Right lobe of liver (tissue), 6 donors: ENCODE measurements around the gene MFSD6. TPM values are rescaled to one million over a fixed set of nuclear protein-coding genes. Genes with fewer than 3 reads are reported as not detected.

Source experiments
- ATAC-seq, 4 donors: fragments of 200-7000 bp; cut with Tn5 transposase; one replicate each; pipeline ENCODE4 v1.9.1; 2020; ENCODE audit warnings: mild to moderate bottlenecking in 4 of 4, moderate library complexity in 4 of 4
- DNase-seq, 3 donors: peaks; one replicate each; pipeline ENCODE4 v3.0.0-alpha.2; 2020
- H3K27ac ChIP-seq, 3 donors: fragments of 200-600 bp; one replicate each; pipeline ENCODE4 v1.8.0; 2022
- H3K27me3 ChIP-seq, 2 donors: fragments of 200-600 bp; one replicate each; pipeline ENCODE4 v1.8.0; 2022
- H3K36me3 ChIP-seq, 4 donors: fragments of 200-600 bp; sonication (generic) in 1 of 4; one replicate each; pipeline versions ENCODE4 v1.5.1 to v1.8.0; 2017 to 2022; ENCODE audit warnings: control low read depth in 1 of 4
- H3K4me1 ChIP-seq, 4 donors: fragments of 200-600 bp; sonication (generic) in 1 of 4; one replicate each; pipeline versions ENCODE4 v1.5.1 to v1.8.0; 2017 to 2022; ENCODE audit warnings: control low read depth in 1 of 4
- H3K4me3 ChIP-seq, 3 donors: fragments of 200-600 bp; one replicate each; pipeline ENCODE4 v1.8.0; 2022
- H3K9me3 ChIP-seq, 4 donors: fragments of 200-600 bp; sonication (generic) in 1 of 4; one replicate each; pipeline versions ENCODE4 v1.5.1 to v1.8.0; 2017 to 2022; ENCODE audit warnings: control low read depth in 1 of 4
- CTCF ChIP-seq, 4 donors: fragments of 200-600 bp in 3 of 4; fragments of 450-650 bp in 1 of 4; IDR thresholded peaks; one replicate each; pipeline versions ENCODE4 v1.5.1 to v1.8.0; 2016 to 2022; ENCODE audit warnings: antibody characterized with exemption in 4 of 4, mild to moderate bottlenecking in 2 of 4
- POLR2A ChIP-seq: fragments of 450-650 bp; IDR thresholded peaks from one replicate; pipeline ENCODE4 v1.6.1; 2017; ENCODE audit warnings: antibody characterized with exemption, mild to moderate bottlenecking
- WGBS: methylation state at CpG from one replicate; pipeline ENCODE4 v1.1.6; 2018; ENCODE audit warnings: low coverage, low lambda C conversion rate; ENCODE audit not compliant: insufficient coverage; ENCODE audit errors: missing lambda C conversion rate; 5-methylcytosine and 5-hydroxymethylcytosine counted together
- intact Hi-C, 2 donors: fragments of 100-400 bp; cut with DNase I; formaldehyde crosslinking; loops; one replicate each; pipeline versions ENCODE4 v1.11.2 to v1.14.1; 2022
- total RNA-seq, 6 experiments: library from RNA; depleted of rRNA in 2 of 6; stranded (reverse); fragments of >200 nt in 2 of 6; fragmentation: NEBNext Ultra II Directional in 3 of 6; extraction: Animal tissue kit (Norgen Biotek cat#: 25700) in 3 of 6; gene quantifications; one replicate each; pipeline versions ENCODE4 v1.1.0 to v1.2.4, GENCODE V29; 2016 to 2023
- donor health status: DM: no; HTN: yes; CAD: no.
- donor health status: DM: no; HTN: no; CAD: no.
- donor health status: DM: no; HTN: no; CAD: no.
- donor health status: DM: no; HTN: yes; CAD: no.
- donor health status: DM: no; HTN: yes; CAD: no.

The MFSD6 gene
- total RNA-seq, 6 experiments from 2014 or later = 1.5 to 14.8 (median 4.1) TPM

DNA sequence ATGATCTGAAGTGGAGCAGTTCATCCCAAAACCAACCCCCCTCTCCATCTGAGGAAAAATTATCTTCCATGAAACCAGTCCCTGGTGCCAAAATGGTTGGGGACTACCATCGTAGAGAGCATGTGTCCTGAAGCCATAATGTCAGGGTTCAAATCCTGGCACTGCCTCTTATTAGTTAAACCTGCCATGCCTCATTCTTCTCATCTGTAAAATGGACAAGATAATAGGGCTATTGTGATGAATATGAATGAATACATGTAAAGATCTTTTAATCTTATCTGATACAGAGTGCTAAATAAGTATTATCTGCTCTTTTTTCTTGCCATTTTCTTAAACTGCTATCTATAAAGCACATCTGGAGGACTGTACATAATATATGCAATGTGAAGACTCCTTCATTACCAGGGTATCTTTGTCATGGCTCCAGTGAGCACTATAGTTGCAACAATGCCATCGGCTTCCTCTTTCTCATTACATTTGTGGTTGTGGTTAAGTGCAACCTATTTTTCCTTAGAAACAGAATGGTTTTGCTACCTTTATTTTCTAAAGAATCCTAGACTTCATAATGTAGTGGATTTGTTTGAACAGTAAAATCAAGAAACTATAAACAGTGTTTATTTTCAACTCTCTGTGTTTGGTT, 27.0 kb downstream of the MFSD6 start:
- no peak overlapping the region for H3K4me3 ChIP-seq
- H3K27ac ChIP-seq = no peak overlapping the region
- no peaks in the 10 kb centered on the region for H3K9me3 ChIP-seq
- 73% methylated on average over 2 of the region's 2 CpGs for WGBS
- no peaks in the 10 kb centered on the region for H3K36me3 ChIP-seq
- DNase-seq (no peak), ATAC-seq (no peak)
- H3K4me1 ChIP-seq = no peaks in the 10 kb centered on the region
- intact Hi-C loops = no loop called here
- TF ChIP-seq POLR2A (no peak), CTCF (IDR thresholded peaks at IDR 0.05) (no peak)
- H3K27me3 ChIP-seq = no peaks in the 10 kb centered on the region

- intact Hi-C loops = no loop called here
- TF ChIP-seq CTCF (IDR thresholded peaks at IDR 0.05) (no peak), POLR2A (no peak)
- Histone ChIP-seq H3K27ac (no peak overlapping the region), H3K36me3 (no peaks in the 10 kb centered on the region), H3K4me3 (no peak overlapping the region), H3K4me1 (no peaks in the 10 kb centered on the region), H3K9me3 (no peaks in the 10 kb centered on the region), H3K27me3 (no peaks in the 10 kb centered on the region)
- DNase-seq (no peak), ATAC-seq (no peak)
- 92% methylated on average over 2 of the region's 5 CpGs for WGBS
Observed at GRCh38 chr2:190436557-190436956, 28.4 kb downstream of the MFSD6 start.

DNA sequence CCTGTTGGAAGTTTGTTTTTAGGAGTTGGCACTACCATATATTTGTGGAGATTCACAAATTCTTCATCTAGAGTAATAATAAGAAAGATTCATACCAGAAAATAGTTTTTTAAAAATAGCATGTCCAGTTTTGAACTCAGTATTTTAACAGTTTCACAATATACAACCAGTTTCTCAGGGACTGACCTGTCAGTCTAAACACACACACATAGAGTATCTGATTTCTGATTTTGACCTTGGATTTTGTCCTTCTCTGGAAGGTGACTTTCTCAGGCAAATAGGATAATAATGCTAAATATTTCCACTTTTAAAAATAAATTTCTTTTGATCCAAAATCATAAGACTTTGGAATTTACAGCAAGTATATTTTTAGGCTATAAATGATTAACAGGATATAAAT, 32.0 kb downstream of the MFSD6 start:
- DNase-seq = no peak
- H3K9me3 ChIP-seq = no peaks in the 10 kb centered on the region
- H3K27me3 ChIP-seq = no peaks in the 10 kb centered on the region
- no peak overlapping the region for H3K4me3 ChIP-seq
- H3K36me3 ChIP-seq = no peaks in the 10 kb centered on the region
- intact Hi-C loops = no loop called here
- no peaks in the 10 kb centered on the region for H3K4me1 ChIP-seq
- H3K27ac ChIP-seq = no peak overlapping the region
- peak in 1 of 4 donors; percentile 27 for ATAC-seq
- TF ChIP-seq POLR2A = no peak
- TF ChIP-seq CTCF (IDR thresholded peaks at IDR 0.05) = no peak

GRCh38 chr2:190441564-190441963, 33.4 kb downstream of the MFSD6 start:
- 53% methylated on average over 3 of the region's 4 CpGs for WGBS
- intact Hi-C loops = no loop called here
- no peak for ATAC-seq

More at GRCh38 chr2:190441564-190441963, 33.4 kb downstream of the MFSD6 start:
- Histone ChIP-seq H3K4me3 (no peak overlapping the region), H3K27me3 (no peaks in the 10 kb centered on the region), H3K9me3 (no peaks in the 10 kb centered on the region), H3K36me3 (no peaks in the 10 kb centered on the region), H3K4me1 (no peaks in the 10 kb centered on the region), H3K27ac (no peak overlapping the region)
- no peak for TF ChIP-seq CTCF (IDR thresholded peaks at IDR 0.05)
- TF ChIP-seq POLR2A = no peak
- DNase-seq = no peak
